ENCODE data around the gene MIXL1. TPM values are rescaled to one million over a fixed set of nuclear protein-coding genes. Genes with fewer than 3 reads are reported as not detected.
"Not testable (repeated sequence)": the region's sequence is repeated elsewhere in the genome, so short reads cannot be mapped to it uniquely, and the experiment has no call there.

The MIXL1 gene
- total RNA-seq, 1 donor from 2014 or later, result 0.52 TPM

DNA sequence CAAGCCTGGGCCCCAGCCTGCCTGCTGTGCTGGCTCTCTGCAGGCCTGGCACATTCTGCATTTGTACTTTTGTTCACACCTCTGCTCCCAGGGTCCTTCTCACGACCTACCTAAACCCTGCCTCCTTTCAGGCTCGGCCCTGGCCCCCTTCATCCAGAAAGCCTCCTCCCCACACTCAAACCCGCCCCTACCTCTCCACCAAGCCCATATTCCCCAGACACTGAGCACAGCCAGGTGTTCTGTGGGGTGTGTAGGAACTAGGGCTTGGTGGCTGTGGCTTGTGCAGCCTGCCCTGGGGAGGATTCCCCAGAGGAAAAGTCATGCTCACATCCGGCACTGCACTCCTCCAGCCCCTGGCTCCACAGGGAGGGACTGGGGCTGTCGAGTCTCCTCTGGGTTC lies 8.2 kb upstream of the MIXL1 start:
- no peak for DNase-seq (ENCODE audit: low spot score)

DNA sequence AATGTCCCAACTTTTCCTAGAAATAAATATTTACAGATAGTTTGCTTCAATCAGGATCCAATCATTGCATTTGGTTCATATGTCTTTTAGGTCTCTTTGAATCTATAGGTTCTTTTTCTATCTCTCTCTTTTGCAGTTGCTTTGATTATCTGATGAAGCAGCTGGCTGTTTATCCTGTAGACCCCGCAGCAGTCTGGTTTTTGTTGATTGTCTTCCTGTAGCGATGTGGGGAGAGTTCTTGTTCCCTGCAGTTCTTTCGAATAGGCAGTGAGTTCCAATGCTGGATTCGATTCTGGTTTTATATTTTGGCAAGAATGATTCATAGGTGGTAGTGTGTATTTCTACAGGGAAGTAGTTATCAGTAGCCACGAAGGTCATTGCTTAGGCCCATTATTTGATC lies 7.4 kb upstream of the MIXL1 start:
- DNase-seq (ENCODE audit: low spot score), result no peak

DNA sequence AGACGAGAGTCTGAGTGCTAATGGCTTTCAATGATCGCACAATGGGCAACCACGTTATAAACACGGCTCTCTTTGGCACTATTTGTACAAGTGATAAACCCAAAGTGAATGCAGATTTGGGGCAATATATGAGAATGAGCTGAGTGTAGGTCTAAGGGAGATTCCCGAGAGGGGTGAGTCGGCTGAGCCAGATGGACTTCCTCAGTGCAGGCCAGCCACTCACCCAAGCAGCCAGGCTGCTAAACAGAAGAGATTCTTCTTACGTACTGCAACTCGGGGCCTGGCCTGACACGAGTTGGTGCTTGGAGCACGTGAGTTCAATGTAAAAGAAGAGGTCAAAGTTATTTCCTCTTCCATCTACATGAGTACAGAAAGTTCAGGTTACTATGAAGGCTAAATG lies 6.2 kb upstream of the MIXL1 start:
- DNase-seq (ENCODE audit: low spot score), result no peak

DNA sequence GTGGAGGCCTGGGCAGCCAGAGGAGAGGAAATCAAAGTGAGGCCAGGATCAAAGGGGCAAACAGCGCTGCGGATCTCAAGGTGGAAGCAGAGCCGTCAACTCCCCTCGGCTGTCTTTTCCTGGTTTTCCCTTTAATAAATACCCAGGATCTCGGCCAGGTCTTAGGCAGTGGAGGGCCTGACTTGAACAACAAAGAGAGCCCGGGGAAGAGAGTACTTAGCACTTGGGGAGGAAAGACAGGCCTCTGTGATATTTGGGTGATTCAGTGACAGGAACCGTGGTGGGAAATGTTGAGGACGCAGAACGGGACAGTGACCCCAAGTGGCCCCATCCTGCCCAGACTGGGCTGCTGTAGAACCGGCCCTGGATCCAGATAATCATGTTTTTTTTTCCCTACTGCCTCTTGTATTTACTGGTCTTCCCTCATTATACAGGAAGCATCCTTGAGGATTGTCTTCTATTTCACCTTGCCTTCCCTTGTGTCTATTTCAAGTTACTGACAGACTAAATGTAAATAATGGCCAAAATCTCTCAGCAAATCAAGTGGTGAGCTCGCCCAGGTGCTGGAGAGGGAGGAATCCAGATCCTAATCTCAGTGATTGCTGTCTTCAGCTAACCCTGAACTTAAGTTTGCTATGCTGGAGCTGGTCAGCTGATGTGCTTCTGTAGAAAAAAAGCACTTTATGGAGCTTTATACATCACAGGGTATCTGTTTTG lies 2.8 kb upstream of the MIXL1 start:
- DNase-seq (ENCODE audit: low spot score), result no peak

DNA sequence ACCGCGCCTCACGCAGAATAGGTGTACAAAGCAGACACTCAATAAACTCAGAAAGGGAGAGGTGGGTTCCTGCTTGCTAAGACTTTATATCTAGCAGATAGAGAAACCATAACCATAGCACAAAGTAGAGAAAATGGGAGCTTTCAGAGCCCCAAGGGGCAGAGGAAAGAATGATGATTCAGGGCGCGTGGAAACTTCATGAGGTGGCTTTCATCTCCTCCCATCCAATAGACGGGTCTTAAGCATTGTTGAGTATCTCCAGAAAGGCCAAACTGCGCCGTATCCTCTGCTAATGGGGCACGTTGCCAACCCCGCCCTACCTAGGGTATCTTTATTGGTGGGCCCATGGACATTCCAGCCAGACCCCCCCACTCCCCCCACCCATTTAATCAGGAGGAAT lies 778 bp upstream of the MIXL1 start:
- no peak for DNase-seq (ENCODE audit: low spot score)

DNA sequence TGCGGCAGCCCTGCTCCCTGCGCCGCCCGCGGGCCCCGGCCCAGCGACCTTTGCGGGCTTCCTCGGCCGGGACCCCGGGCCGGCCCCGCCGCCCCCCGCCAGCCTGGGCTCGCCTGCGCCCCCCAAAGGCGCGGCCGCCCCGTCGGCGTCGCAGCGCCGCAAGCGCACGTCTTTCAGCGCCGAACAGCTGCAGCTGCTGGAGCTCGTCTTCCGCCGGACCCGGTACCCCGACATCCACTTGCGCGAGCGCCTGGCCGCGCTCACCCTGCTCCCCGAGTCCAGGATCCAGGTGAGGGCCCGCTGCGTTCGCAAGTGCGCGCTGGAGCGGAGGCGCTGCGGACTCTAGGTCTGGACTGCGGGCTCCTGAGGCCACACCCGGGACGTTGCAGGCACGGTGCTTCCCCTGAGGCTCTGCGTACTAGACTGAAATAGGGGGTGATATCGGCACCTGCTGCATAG lies 351 bp downstream of the MIXL1 start:
- no peak for DNase-seq (ENCODE audit: low spot score)

DNA sequence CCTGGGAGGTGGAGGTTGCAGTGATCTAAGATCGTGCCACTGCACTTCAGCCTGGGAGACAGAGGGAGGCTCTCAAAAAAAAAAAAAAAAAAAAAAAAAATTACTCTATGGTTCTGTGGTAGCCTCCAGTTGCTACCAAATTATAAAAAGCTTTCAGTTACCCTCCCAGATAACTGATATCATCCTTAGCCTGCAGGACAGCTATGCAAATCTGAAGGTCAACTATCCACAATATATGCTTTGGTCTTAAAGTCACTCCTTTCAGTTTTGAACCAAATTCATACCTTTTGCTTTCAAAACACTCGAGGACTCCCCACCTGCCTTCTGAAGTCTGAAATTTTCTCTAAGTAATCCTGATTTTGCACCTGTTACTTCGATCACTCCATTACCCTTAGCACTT lies 3.1 kb downstream of the MIXL1 start:
- no peak for DNase-seq (ENCODE audit: low spot score)

DNA sequence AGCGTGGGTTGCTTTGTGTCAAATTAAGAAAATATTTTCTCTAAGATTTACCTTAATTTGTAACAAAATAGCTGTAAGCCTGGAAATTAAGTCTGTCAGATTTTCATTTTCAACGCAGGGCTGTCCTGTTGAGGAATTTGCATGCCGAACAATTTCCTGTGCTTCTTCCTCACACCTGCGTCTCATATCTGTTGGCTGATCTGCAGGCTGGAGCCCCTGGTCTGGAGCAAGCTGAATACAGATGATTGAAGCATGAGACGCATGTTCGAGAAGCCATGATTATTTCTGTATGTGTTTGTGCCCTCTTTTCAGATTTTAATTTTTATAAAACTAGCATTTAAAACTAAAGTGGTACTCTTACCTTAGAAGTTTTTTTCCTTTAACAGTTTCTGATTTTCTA lies 9.8 kb downstream of the MIXL1 start:
- no peak for DNase-seq (ENCODE audit: low spot score)

DNA sequence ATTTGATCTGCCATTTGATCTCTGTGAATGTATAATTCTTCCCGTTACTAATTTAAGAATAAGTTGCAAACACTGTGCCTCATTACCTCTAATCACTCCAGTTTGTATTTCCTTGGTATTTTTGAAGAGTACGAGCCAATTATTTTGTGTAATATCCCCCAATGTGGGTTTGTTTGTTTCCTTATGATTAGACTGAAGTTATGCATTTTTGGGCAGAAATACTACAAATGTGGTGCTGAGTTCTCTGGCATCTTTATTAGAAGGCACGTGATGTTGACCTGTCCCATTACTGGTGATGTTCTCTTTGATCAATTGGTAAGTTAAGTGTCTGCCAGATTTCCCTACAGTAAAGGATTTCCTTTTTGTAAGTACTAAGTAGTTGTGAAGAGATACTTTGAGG lies 10.3 kb downstream of the MIXL1 start:
- no peak for DNase-seq (ENCODE audit: low spot score)

DNA sequence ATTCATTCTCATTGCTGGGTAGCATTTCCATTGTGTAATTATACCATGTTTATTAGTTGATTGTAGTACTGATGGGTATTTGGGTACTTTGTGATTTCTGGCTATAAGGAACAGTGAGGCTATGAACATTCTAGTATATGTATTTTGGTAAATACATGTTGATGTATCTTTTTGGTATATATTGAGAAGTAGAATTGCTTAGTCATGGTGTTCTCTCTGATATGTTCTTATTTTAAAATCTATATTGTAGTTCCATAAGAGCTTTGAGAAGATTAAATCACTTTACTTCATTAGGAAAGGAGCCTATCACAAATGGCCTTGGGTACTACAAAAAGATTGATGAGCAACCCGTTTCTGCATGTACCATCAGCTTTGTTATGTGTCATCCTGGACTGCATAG lies 13.4 kb downstream of the MIXL1 start:
- DNase-seq (ENCODE audit: low spot score), result no peak

DNA sequence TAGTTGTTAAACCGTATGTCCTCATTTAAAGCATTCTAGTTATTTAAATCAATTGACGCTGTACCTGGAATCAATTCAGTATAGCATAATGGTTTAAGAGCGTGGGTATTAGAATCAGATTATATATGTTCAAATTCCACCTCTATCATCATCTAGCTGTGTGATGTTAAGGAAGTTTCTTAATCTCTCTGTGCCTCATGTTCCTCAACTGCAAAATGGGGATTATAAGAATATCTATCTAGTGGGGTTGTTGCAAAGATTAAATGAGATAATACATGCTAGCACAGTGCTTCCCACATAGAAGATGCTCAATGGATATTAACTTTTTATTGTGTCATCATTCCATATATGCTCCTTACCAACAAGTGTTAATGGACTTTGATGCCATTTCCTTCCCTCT lies 16.0 kb downstream of the MIXL1 start:
- DNase-seq (ENCODE audit: low spot score), result no peak

DNA sequence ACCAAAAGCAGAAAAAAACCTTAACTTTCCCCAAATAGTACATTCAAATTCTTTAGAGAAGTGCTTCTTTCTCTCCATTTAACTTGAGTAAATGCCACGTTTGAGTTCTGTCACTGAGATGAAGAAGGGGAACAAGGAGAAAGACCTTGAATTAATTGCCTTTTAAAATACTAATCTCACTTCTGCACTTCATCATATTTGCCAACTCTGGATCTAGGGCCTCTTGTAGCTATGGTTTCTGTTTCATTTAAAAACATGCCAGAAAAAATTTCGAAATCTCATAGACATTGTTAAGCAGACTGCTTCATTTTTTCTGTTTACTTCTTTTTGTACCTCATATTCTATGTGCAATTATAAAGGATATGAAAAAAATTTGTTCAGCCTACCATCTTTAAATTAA lies 24.6 kb downstream of the MIXL1 start:
- no peak for DNase-seq (ENCODE audit: low spot score)

DNA sequence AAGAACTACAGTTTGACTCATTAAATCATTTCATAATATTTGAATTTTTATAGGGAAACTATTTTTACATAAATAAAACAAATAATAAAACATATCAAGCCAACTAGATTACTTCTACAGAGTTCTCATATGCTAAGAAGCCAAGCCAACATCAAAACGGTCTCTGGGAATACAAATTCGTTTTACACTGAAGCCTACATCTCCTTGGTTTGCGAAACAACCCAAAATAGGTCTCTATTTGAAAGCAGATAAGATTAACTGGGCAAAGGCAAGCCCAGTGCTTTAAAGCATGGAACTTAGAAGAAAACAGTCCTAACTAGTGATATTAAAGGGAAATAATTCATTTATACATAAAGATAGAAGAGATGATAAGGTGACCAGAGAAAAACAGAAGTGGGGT lies 25.3 kb downstream of the MIXL1 start:
- DNase-seq (ENCODE audit: low spot score), result no peak

DNA sequence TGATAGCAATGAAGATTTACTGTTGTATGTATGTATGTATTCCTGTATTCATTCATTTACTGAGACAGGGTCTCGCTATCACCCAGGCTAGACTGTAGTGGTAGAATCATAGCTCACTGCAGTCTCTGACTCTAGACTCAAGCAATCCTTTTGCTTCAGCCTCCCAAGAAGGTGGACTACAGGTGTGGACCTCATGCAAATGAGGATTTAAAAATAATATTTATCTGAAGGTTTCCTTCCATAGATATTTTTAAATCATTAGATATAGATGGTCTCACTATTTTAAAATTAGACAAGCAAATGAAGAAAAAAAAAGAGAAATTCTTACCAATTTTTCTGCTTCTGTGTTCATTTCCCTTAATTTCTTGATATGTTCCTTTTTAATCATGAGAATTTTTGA lies 27.0 kb downstream of the MIXL1 start:
- DNase-seq (ENCODE audit: low spot score), result no peak

DNA sequence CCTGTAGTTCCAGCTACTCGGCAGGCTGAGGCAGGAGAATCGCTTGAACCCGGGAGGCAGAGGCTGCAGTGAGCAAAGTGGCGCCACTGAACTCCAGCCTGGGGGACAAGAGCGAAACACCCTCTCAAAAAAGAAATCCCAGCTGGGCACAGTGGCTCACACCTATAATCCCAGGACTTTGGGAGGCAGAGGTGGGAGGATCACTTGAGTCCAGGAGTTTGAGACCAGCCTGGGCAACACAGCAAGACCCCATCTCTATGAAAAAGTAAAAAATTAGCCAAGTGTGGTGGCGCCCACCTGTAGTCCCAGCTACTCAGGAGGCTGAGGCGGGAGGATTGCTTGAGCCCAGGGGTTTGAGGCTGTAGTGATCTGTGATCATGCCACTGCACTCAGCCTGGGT lies 29.4 kb downstream of the MIXL1 start:
- not testable (repeated sequence) for DNase-seq (ENCODE audit: low spot score)

DNA sequence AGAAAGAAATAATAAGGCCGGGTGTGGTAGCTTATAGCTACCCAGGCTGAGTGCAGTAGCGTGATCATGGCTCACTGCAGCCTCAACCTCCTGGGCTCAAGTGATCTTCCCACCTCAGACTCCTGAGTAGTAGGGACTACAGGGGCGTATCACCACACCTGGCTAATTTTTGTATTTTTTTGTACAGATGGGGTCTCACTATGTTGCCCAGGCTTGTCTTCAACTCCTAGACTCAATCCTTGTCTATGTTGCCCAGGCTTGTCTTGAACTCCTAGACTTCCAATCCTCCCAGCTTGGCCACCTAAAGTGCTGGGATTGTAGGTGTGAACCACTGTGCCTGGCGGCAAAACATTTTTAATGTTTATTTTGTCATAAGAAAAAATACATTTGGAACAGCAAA lies 30.5 kb downstream of the MIXL1 start:
- DNase-seq (ENCODE audit: low spot score), result no peak

DNA sequence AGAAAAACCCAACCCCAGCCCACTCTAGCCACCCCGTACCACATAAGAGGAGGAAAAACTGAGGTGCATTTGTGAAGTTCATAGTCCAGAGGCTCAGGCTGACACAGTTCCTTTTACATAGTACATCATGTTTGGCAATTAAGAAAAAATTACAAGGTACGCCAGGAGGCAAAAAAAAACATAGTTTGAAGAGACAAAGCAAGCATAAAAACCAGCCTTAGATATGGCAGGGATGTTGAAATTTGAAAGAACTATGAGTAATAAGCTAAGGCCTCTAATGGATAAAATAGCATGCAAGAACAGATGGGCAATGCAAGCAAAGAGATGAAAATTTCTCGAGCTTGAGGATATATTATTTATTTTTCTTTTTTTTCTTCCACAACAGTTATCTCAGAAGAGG lies 31.9 kb downstream of the MIXL1 start:
- no peak for DNase-seq (ENCODE audit: low spot score)

DNA sequence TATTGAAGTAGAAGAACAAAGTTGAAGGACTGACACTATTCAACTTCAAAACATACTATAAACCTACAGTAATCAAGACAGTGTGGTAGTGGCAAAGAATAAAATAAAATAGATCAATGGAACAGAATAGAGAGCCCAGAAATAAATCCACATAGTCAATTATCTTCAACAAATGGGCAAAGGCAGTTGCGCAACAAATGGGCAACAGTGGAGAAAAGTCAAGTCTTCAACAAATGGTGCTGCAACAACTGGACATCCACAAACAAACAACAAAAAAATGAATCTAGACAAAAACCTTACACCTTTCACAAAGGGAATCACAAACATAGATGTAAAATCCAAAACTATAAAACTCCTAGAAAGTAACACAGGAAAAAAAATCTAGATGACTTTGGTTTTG lies 38.4 kb downstream of the MIXL1 start:
- DNase-seq (ENCODE audit: low spot score), result no peak

DNA sequence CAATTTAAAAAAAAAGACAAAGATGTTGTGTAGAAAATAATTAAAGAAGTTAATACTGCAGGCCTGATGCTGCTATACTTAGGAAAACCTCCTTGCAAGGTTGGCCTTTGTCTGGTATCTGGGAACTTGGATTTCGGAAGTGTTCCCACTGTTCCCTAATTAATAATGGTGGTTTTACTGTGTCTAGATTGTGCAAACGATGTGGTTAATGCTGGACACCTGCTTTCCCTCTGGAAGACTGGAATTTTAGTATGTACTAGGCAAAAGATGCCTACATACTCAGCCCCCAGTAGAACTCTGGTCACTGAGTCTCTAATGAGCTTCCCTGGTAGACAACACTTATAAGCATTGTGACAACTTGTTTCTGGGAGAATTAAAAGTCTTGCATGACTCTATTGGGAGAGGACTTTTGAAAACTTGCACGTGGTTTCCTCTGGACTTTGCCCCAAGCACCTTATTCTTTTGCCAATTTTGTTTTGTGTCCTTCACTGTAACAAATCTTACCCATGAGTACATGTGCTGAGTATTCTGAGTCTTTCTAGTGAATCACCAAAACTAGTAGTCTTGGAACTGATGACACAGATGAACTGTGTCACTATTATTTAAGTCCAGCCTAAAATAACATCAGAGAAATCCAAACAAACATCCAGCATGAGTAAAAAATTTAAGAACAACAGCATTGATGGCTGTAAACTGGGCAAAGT lies 45.1 kb downstream of the MIXL1 start:
- DNase-seq (ENCODE audit: low spot score), result no peak

DNA sequence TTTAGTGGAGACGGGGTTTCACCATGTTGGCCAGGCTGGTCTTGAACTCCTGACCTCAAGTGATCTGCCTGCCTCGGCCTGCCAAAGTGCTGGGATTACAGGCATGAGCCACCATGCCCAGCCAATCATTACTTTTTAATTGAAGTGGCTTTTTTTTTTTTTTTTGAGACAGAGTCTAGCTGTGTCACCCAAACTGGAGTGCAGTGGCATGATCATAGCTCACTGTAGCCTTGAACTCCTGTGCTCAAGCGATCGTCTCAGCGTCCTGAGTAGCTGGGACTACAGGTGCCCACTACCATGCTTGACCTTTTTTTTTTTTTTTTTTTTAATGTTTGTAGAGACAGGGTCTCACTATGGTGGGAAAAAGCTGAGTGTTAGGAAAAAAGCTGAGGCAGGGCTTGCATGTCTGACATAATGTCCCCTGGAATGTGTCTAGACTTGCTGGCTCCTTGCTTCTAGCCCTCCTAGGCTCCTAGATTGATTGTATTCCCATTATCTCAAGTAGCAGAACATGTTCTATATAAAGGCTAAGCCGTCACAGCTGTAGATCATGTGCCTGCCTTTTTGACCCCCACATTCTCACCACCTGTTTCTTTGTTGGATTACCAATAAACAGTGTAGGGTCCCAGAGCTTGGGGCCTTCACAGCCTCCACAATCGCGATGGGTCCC lies 48.9 kb downstream of the MIXL1 start:
- DNase-seq (ENCODE audit: low spot score), result not testable (repeated sequence)

DNA sequence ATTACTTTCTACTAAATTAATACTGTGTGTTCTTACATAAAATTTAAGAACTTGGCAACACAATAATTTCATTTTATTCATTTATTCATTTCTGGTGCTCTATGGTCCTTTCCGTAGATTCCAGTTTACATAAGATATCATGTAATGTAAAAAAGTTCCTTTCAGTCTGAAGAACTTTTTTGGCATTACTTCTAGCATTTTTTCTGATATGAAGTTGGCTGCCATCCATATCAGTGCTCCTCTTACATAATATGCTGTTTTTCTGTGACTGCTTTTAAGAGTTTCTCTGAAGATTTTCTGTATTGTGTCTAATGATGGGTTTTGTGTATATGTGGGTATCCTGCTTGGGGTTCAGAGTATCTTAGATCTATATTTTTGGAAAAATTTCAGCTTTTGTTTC lies 50.7 kb downstream of the MIXL1 start:
- no peak for DNase-seq (ENCODE audit: low spot score)

DNA sequence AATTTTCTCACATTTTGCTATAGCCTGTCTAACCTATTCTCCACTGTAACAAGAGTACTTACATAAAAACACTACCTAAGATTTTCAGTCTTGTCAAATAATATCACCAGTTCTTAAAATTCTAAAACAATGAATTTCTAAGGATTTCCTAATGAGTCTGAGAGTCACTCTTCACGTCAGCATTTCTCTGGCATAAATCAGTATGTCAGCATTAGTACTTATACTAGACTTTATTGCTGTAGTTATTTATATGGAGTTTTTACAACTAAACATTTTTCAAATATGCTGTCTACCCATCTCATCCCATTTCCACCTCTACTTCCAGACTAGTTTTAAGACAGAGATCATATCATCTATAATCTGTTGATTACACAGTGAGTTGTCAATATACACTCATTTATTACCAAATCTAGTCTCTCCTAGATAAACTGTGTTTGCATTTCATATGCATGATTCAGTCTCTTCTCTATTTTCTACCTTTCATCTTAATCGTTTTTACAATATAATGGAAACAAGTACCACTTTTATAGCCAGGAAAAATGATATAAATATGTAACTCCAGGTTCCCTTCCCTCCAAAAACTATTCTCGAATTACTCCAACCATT lies 52.7 kb downstream of the MIXL1 start:
- DNase-seq (ENCODE audit: low spot score), result no peak

Data from ureter (tissue), 1 donor.